HepG2 (cell line): ENCODE measurements around the gene BBLN. TPM values are rescaled to one million over a fixed set of nuclear protein-coding genes. Genes with fewer than 3 reads are reported as not detected.
A peak's percentile ranks its signal among the peaks of the same experiment; 100 is the strongest.

Experiments
- ASH2L ChIP-seq: fragments of 300-600, 200-600 bp; sonication (generic); IDR thresholded peaks from 2 replicates; pipeline ENCODE4 v1.7.0; 2017; ENCODE audit warnings: low read depth, mild to moderate bottlenecking, moderate library complexity, mixed read lengths, low read length; ENCODE audit not compliant: insufficient read length
- BRD4 ChIP-seq: sonication (generic); formaldehyde crosslinking; IDR thresholded peaks from 2 replicates; pipeline ENCODE4 v1.4.0; 2020; ENCODE audit warnings: missing genetic modification reagents
- FOXK2 ChIP-seq: fragments of 450-650 bp; IDR thresholded peaks from 2 replicates; pipeline ENCODE4 v1.6.1; 2016
- HNF1A ChIP-seq, 2 experiments: sonication (generic) in 1 of 2; formaldehyde crosslinking in 1 of 2; IDR thresholded peaks; 2 replicates each; pipeline versions ENCODE4 v1.4.0 to v1.6.1; 2016 to 2020; ENCODE audit warnings: borderline replicate concordance in 1 of 2, low read depth in 1 of 2, mild to moderate bottlenecking in 1 of 2, missing genetic modification reagents in 1 of 2
- HNF4A ChIP-seq: sonication (generic); formaldehyde crosslinking; IDR thresholded peaks from 2 replicates; pipeline ENCODE4 v1.4.0; 2020; ENCODE audit warnings: missing genetic modification reagents
- PAWR ChIP-seq: sonication (generic); formaldehyde crosslinking; IDR thresholded peaks from 2 replicates; pipeline ENCODE4 v1.4.0; 2020; ENCODE audit warnings: missing genetic modification reagents, mild to moderate bottlenecking, borderline replicate concordance
- ZBTB40 ChIP-seq, 2 experiments: fragments of 450-650 bp in 1 of 2; sonication (generic) in 1 of 2; formaldehyde crosslinking in 1 of 2; IDR thresholded peaks; 2 replicates each; pipeline versions ENCODE4 v1.6.1 to v1.8.0; 2016 to 2022; ENCODE audit warnings: antibody characterized with exemption in 1 of 2, mild to moderate bottlenecking in 1 of 2, missing genetic modification reagents in 1 of 2
- ZNF24 ChIP-seq: fragments of 450-650 bp; IDR thresholded peaks from 2 replicates; pipeline ENCODE4 v1.6.1; 2017; ENCODE audit warnings: antibody characterized with exemption, mild to moderate bottlenecking
- polyA plus RNA-seq, 8 experiments: library from polyadenylated mRNA; depleted of rRNA in 3 of 8; stranded (reverse) in 7 of 8; unstranded in 1 of 8; fragments of >200 nt; fragmentation: Illumina TruSeq in 4 of 8; extraction: Trizol in 4 of 8; gene quantifications; 2 replicates each; pipeline versions ENCODE4 v1.2.1 to v1.2.3, GENCODE V29; 2011 to 2016; ENCODE audit warnings: low read depth in 4 of 8, missing spikeins in 1 of 8, mixed read lengths in 1 of 8; ENCODE audit not compliant: insufficient read depth in 1 of 8
- total RNA-seq, 5 experiments: library from RNA; depleted of rRNA; stranded (reverse); fragments of >200 nt; fragmentation: Illumina TruSeq; extraction: Trizol; gene quantifications; 2 replicates each; pipeline ENCODE4 v1.2.3, GENCODE V29; 2016; ENCODE audit warnings: low read depth in 1 of 5
- TF ChIP-seq, protein P1 (sequence below): sonication (generic); formaldehyde crosslinking; IDR thresholded peaks from 2 replicates; pipeline ENCODE4 v1.4.0; 2020; ENCODE audit warnings: missing genetic modification reagents

Gene BBLN
- total and polyA plus RNA-seq, 2 of the 13 experiments (the other 11 are each of a cell fraction or from before 2014, with no cell fraction given) = 27.6 to 33.1 TPM

- no peak for TF ChIP-seq ZBTB40 (IDR thresholded peaks at IDR 0.05)
- no peak; the same call in 1 of the 2 replicates for TF ChIP-seq ZBTB40 (CRISPR knock-in tag; IDR thresholded peaks at IDR 0.05)
- no peak for TF ChIP-seq FOXK2
- no peak for TF ChIP-seq HNF1A (IDR thresholded peaks at IDR 0.05; ENCODE audit: low read depth)
- no peak; the same call in 1 of the 2 replicates for TF ChIP-seq HNF1A (CRISPR knock-in tag; IDR thresholded peaks at IDR 0.05; ENCODE audit: borderline replicate concordance)
- TF ChIP-seq, protein P1, sequence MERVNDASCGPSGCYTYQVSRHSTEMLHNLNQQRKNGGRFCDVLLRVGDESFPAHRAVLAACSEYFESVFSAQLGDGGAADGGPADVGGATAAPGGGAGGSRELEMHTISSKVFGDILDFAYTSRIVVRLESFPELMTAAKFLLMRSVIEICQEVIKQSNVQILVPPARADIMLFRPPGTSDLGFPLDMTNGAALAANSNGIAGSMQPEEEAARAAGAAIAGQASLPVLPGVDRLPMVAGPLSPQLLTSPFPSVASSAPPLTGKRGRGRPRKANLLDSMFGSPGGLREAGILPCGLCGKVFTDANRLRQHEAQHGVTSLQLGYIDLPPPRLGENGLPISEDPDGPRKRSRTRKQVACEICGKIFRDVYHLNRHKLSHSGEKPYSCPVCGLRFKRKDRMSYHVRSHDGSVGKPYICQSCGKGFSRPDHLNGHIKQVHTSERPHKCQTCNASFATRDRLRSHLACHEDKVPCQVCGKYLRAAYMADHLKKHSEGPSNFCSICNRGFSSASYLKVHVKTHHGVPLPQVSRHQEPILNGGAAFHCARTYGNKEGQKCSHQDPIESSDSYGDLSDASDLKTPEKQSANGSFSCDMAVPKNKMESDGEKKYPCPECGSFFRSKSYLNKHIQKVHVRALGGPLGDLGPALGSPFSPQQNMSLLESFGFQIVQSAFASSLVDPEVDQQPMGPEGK = peak; percentile 80
- no peak for TF ChIP-seq BRD4 (CRISPR knock-in tag)
- no peak for TF ChIP-seq ZNF24
- TF ChIP-seq PAWR (CRISPR knock-in tag) = no peak
- 0 out of 2 replicates have a peak, but pooled peaks have one; percentile 5 for TF ChIP-seq HNF4A
- peak; percentile 30 for TF ChIP-seq ASH2L
Measured at GRCh38 chr9:128159784-128160602, at the start of gene BBLN (continued).
